Small intestine (tissue), 16 donors: ENCODE measurements around the gene TARS2. TPM values are rescaled to one million over a fixed set of nuclear protein-coding genes. Genes with fewer than 3 reads are reported as not detected.
A peak's percentile ranks its signal among the peaks of the same experiment; 100 is the strongest.

Experiments
- DNase-seq, 2 donors: peaks; one replicate each; pipeline versions ENCODE4 v3.0.0 to v3.0.0-alpha.2; 2013
- FAIRE-seq: peaks from 2 replicates; lab custom pipeline; 2012; peaks lifted over from hg19 to GRCh38; lab: Jason Lieb, UNC
- H3K27ac ChIP-seq, 3 donors: one replicate each; pipeline ENCODE4 v1.5.1; 2013; ENCODE audit warnings: low read length in 2 of 3, mild to moderate bottlenecking in 2 of 3, control low read depth in 1 of 3, inconsistent platforms in 1 of 3, low read depth in 1 of 3, moderate library complexity in 1 of 3
- H3K27me3 ChIP-seq, 3 donors: one replicate each; pipeline ENCODE4 v1.6.1; 2013; ENCODE audit warnings: low read length in 3 of 3, inconsistent platforms in 1 of 3; ENCODE audit not compliant: control insufficient read depth in 3 of 3, insufficient read depth in 3 of 3
- H3K36me3 ChIP-seq, 3 donors: one replicate each; pipeline ENCODE4 v1.6.1; 2013; ENCODE audit warnings: low read length in 3 of 3, inconsistent platforms in 1 of 3, low read depth in 1 of 3, mild to moderate bottlenecking in 1 of 3, moderate library complexity in 1 of 3; ENCODE audit not compliant: control insufficient read depth in 3 of 3, insufficient read depth in 2 of 3
- H3K4me1 ChIP-seq, 3 donors: one replicate each; pipeline ENCODE4 v1.6.1; 2013; ENCODE audit warnings: low read length in 2 of 3, inconsistent platforms in 1 of 3, low read depth in 1 of 3, mild to moderate bottlenecking in 1 of 3, moderate library complexity in 1 of 3; ENCODE audit not compliant: control insufficient read depth in 3 of 3, insufficient read depth in 2 of 3
- H3K4me3 ChIP-seq, 3 donors: one replicate each; pipeline ENCODE4 v1.5.1; 2013; ENCODE audit warnings: low read length in 3 of 3, control low read depth in 1 of 3, inconsistent platforms in 1 of 3, low read depth in 1 of 3, mild to moderate bottlenecking in 1 of 3, moderate library complexity in 1 of 3
- H3K9me3 ChIP-seq, 2 donors: one replicate each; pipeline ENCODE4 v1.6.1; 2013; ENCODE audit warnings: low read depth in 1 of 2, low read length in 1 of 2; ENCODE audit not compliant: control insufficient read depth in 2 of 2, insufficient read depth in 1 of 2
- WGBS, 3 donors: extraction: QIAGEN DNeasy Blood & Tissue Kit; methylation state at CpG; one replicate each; pipeline ENCODE4 v1.1.7; 2013; 5-methylcytosine and 5-hydroxymethylcytosine counted together
- long read RNA-seq, 10 donors: transcript quantifications; one replicate each; lab custom pipeline, GENCODE V29; 2026
- polyA plus RNA-seq, 4 donors: library from polyadenylated mRNA; stranded (reverse) in 3 of 4; unstranded in 1 of 4; fragments of 200-250 nt in 3 of 4; fragments of 120-200 nt in 1 of 4; gene quantifications; one replicate each; pipeline versions ENCODE4 v1.2.1 to v1.2.3, GENCODE V29; 2013
- donor health status: healthy with polysubstance abuse.
- donor health status: control.
- donor health status: control.
- donor health status: Bipolar disorder and iron deficiency.
- donor health status: healthy.

The TARS2 gene
- 10 to 100 TPM in 2 of 4 donors, 1 to 10 TPM in 2; 6.5 to 22.7 (median 11.2) TPM for polyA plus RNA-seq
- long read RNA-seq, donor 1 = 0 reads
- long read RNA-seq, donor 2 = 0 reads
- long read RNA-seq, donor 3, partial matches to known transcripts = 0 of 1 reads
- long read RNA-seq, donor 3, other reads (novel, unspliced or antisense) = 0 of 1 reads
- long read RNA-seq, donor 4 = 0 reads
- long read RNA-seq, donor 5, partial matches to known transcripts = 0 of 2 reads
- long read RNA-seq, donor 5, other reads (novel, unspliced or antisense) = 0 of 2 reads
- long read RNA-seq, donor 6, partial matches to known transcripts = 0 of 2 reads
- long read RNA-seq, donor 6, other reads (novel, unspliced or antisense) = 0 of 2 reads
- long read RNA-seq, donor 7 = 0 reads
- long read RNA-seq, donor 8 = 0 reads
- long read RNA-seq, donor 9 = 0 reads
- long read RNA-seq, donor 10, partial matches to known transcripts = 0 of 2 reads
- long read RNA-seq, donor 10, other reads (novel, unspliced or antisense) = 0 of 2 reads

DNA sequence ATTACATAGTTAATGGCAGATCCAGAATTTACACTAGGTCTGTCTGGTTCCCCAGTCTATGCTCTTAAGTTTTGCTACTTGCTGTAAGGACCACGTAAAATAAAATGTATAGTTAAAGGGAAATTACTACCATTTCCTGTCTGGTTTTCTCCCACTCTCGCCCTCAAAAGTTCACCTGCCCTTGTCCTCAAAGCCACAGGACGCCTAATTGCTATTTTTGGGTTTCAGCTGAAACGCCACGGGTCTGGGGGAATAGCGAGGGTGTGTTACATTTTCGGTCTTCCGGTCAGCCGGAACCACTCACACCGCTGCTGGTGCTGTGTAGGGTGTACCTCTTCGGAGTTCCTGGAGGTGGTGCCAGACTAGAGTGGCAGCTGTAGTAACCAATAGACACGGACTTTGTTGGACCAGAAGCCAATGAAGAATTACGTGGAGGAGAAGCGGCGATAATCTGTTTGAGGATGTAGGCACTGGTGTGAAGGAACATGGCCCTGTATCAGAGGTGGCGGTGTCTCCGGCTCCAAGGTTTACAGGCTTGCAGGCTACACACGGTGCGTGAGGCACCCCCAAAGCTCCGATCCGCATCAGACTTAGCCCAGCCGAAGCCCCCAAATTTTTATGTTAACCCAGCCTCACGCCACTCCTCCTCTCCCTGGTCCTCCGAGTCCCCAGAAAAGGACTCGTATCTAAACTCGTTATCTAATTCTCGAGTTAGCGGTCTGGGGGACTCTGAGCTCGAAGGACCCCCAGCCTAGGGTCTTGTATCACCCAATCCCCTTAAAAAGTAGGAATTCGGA, at the start of gene TARS2:
Gene TARS2 (plus strand): TSS at position 454 of the 797 bp plus-strand sequence. CDS start 32 bp downstream, at position 486.
- Histone ChIP-seq H3K9me3 (no peaks in the 10 kb centered on the region), H3K4me3 (peak within 1 kb of the TSS; percentile 58 to 74 (median 61)), H3K27ac (peak within 1 kb of the TSS; percentile 8 to 73 (median 22)), H3K27me3 (no peaks in the 10 kb centered on the region), H3K36me3 (peaks cover 1 to 21% (median 2%) of the 10 kb centered on the region in 3 donors), H3K4me1 (peaks cover 0 to 6% (median 0%) of the 10 kb centered on the region in 3 donors)
- FAIRE-seq = no peak
- 0% methylated on average over 30 of the region's 30 CpGs for WGBS, 3 donors
- peak; percentile 98 for DNase-seq

DNA sequence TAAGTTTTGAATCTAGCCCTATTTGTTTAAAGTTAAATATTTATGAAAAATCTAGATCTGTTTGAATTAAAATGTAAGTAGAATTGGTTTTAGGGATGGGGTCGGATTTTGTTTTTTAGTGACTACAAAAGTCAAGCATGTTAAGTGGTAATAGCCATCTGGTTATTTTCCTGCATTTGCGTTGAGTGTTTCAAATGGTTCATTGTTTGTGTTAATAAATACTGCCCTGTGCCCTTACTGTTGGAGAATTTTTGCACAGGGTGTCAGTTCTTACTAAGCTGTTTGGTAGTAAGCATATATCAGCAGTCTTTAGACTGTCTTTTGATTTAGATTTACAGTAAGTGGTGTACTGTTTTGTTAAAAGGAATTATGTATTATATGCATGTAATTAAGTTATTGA, 46.1 kb upstream of the TARS2 start:
- H3K4me1 ChIP-seq = no peaks in the 10 kb centered on the region
- H3K27ac ChIP-seq = no peak overlapping the region
- 76 to 91% (median 89%) methylated on average over 2 of the region's 2 CpGs for WGBS, 3 donors
- H3K4me3 ChIP-seq = no peak overlapping the region
- peaks cover 0 to 37% (median 6%) of the 10 kb centered on the region in 3 donors for H3K36me3 ChIP-seq
- FAIRE-seq (no peak), DNase-seq (no peak)
- H3K27me3 ChIP-seq = no peaks in the 10 kb centered on the region
- H3K9me3 ChIP-seq = no peaks in the 10 kb centered on the region

DNA sequence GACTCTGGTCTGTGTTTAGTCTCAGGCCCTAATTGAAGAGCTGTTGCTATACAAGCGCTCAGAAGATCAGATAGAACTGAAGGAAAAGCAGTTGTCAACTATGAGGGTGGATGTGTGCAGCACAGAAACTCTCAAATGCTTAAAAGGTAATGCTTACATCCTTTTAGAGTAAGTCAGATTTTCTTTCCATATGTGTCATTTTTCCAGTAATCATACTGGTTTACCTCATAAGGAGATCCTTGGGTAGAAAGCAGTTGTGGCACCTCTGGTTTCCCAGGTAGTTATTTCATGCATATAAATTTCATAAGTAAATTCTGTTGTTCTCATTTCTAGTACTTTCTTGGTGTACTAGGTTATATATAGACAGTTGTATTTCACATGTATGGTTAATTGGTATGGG, 43.0 kb upstream of the TARS2 start:
- no peaks in the 10 kb centered on the region for H3K9me3 ChIP-seq
- no peak overlapping the region for H3K4me3 ChIP-seq
- FAIRE-seq (no peak), DNase-seq (no peak)
- WGBS, 3 donors = 93 to 100% (median 97%) methylated on average over 1 of the region's 1 CpG
- no peak overlapping the region for H3K27ac ChIP-seq
- H3K36me3 ChIP-seq = peaks cover 3 to 30% (median 11%) of the 10 kb centered on the region in 3 donors
- H3K4me1 ChIP-seq = no peaks in the 10 kb centered on the region
- H3K27me3 ChIP-seq = no peaks in the 10 kb centered on the region

GRCh38 chr1:150456146-150456647, 31.0 kb upstream of the TARS2 start:
- DNase-seq (no peak), FAIRE-seq (no peak)
- Histone ChIP-seq H3K9me3 (no peaks in the 10 kb centered on the region), H3K27me3 (no peaks in the 10 kb centered on the region), H3K27ac (no peak overlapping the region), H3K4me1 (no peaks in the 10 kb centered on the region), H3K4me3 (no peak overlapping the region), H3K36me3 (peaks cover 4 to 55% (median 17%) of the 10 kb centered on the region in 3 donors)
- WGBS, 3 donors = 84 to 89% (median 86%) methylated on average over 4 of the region's 4 CpGs

DNA sequence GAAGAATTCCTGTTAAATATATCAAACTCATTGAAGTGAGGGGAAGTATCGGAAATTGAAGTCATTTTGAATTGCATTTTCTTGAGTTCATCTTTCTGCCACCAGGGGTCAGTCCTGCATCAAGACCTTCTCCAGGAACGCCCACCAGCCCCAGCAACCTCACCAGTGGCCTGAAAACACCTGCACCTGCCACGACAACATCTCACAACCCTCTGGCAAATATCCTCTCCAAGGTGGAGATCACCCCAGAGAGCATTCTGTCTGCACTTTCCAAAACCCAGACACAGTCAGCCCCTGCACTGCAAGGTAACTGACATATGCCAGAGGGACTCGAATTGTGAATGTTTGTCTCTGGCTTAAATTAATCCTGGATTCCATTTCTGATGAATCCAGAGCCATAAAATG, 22.8 kb upstream of the TARS2 start:
- H3K4me1 ChIP-seq = no peaks in the 10 kb centered on the region
- FAIRE-seq = no peak

DNA sequence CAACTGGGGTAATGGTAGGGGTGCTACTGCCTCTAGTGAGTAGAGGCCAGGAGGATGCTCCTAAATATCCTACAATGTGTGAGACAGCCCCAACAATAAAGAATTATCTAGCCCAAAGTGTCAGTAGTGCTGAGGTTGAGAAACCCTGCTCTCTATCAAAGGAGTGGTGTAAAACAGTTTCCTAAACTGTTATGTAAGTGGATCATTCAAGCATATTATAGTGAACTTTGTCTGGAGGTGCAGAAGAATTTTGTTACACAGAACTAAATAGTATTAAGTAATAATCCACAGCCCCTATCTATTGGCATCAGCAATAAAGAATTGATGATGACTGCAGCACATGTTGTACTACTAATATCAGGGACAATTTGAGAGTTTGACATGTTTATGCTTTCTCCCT, 20.3 kb upstream of the TARS2 start:
- H3K4me1 ChIP-seq = no peaks in the 10 kb centered on the region
- H3K36me3 ChIP-seq = peaks cover 17 to 66% (median 19%) of the 10 kb centered on the region in 3 donors
- FAIRE-seq (no peak), DNase-seq (no peak)
- H3K9me3 ChIP-seq = no peaks in the 10 kb centered on the region
- no peak overlapping the region for H3K4me3 ChIP-seq
- no peak overlapping the region for H3K27ac ChIP-seq
- no peaks in the 10 kb centered on the region for H3K27me3 ChIP-seq

More for the DNA sequence above, 22.8 kb upstream of the TARS2 start:
- WGBS, 3 donors = 36 to 41% (median 37%) methylated on average over 4 of the region's 4 CpGs
- H3K27me3 ChIP-seq = no peaks in the 10 kb centered on the region
- H3K27ac ChIP-seq = no peak overlapping the region
- H3K4me3 ChIP-seq = no peak overlapping the region
- peak; percentile 54 to 76 for DNase-seq
- H3K36me3 ChIP-seq = peaks cover 5 to 69% (median 7%) of the 10 kb centered on the region in 3 donors
- no peaks in the 10 kb centered on the region for H3K9me3 ChIP-seq

DNA sequence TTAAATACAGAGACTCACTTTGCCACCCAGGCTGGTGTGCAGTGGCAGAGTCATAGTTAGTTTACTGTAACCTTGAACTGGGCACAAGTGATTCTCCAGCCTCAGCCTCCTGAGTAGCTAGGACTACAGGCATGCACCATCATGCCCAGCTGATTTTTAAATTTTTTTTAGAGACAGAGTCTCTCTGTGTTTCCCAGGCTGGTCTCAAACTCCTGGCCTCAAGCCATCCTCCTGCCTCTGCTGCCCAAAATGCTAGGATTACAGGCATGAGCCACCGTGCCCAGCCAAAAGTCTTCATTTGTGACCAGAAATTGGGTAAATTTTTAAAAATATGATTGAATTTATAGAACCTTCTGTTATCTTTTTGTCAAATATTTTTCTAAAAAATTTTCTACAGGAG, 17.9 kb upstream of the TARS2 start:
- Histone ChIP-seq H3K9me3 (no peaks in the 10 kb centered on the region), H3K27me3 (no peaks in the 10 kb centered on the region), H3K36me3 (peaks cover 17 to 61% (median 25%) of the 10 kb centered on the region in 3 donors), H3K4me3 (no peak overlapping the region), H3K27ac (no peak overlapping the region), H3K4me1 (no peaks in the 10 kb centered on the region)
- FAIRE-seq (no peak), DNase-seq (no peak)
- 90 to 93% (median 91%) methylated on average over 1 of the region's 1 CpG for WGBS, 3 donors

- Histone ChIP-seq H3K36me3 (peaks cover 14 to 40% (median 25%) of the 10 kb centered on the region in 3 donors), H3K9me3 (no peaks in the 10 kb centered on the region), H3K27ac (no peak overlapping the region), H3K4me3 (no peak overlapping the region), H3K4me1 (peaks cover 0 to 5% (median 0%) of the 10 kb centered on the region in 3 donors), H3K27me3 (no peaks in the 10 kb centered on the region)
- WGBS, 3 donors = 90 to 95% (median 91%) methylated on average over 10 of the region's 10 CpGs
- FAIRE-seq (no peak), DNase-seq (no peak)
Observed at GRCh38 chr1:150472601-150473200, 14.5 kb upstream of the TARS2 start.
